Endothelial cell of umbilical vein (primary cell): ENCODE results near the gene TMCO2. TPM values are rescaled to one million over a fixed set of nuclear protein-coding genes. Genes with fewer than 3 reads are reported as not detected.

Experiments used
- BruUV-seq: library from RNA; stranded (reverse); fragments of 400-500 nt; replicated peaks from 2 replicates; lab custom pipeline; 2021; lab: Mats Ljungman, UMichigan
- CTCF ChIA-PET: fragments of 300-600, 350-600 bp; sonication (Branson Sonifier 250); formaldehyde crosslinking; loops from one replicate; lab custom pipeline; 2021; ENCODE audit warnings: antibody characterized with exemption, inconsistent platforms; lab: Charles Lee
- POLR2A ChIA-PET: fragments of 300-600, 350-600 bp; sonication (Branson Sonifier 250); formaldehyde crosslinking; loops from one replicate; lab custom pipeline; 2021; ENCODE audit warnings: antibody characterized with exemption, inconsistent platforms; lab: Charles Lee
- DNase-seq: peaks from one replicate; pipeline ENCODE4 v3.0.0-alpha.2; 2011; ENCODE audit warnings: low read depth, low spot score
- FAIRE-seq: peaks from 2 replicates; lab custom pipeline; 2011; peaks lifted over from hg19 to GRCh38; lab: Jason Lieb, UNC
- H2AFZ ChIP-seq: 2 replicates; pipeline ENCODE4 v1.6.0; 2012; ENCODE audit warnings: low read depth, low read length, control low read depth, inconsistent platforms
- H3K27ac ChIP-seq: 2 replicates; pipeline ENCODE4 v1.5.1; 2011; ENCODE audit warnings: low read depth, mild to moderate bottlenecking, control low read depth, low read length, moderate library complexity; ENCODE audit not compliant: insufficient read depth
- H3K27me3 ChIP-seq, 2 experiments: 2 replicates each; pipeline versions ENCODE4 v1.6.0 to v1.6.1; 2011; ENCODE audit warnings: low read length in 2 of 2, mixed read lengths in 1 of 2; ENCODE audit not compliant: control insufficient read depth in 2 of 2, insufficient read depth in 2 of 2
- H3K36me3 ChIP-seq, 2 experiments: 2 replicates in 1 of 2; 3 replicates in 1 of 2; pipeline ENCODE4 v1.5.1; 2011; ENCODE audit warnings: low read length in 2 of 2, mild to moderate bottlenecking in 1 of 2, moderate library complexity in 1 of 2; ENCODE audit not compliant: control insufficient read depth in 2 of 2, insufficient read depth in 2 of 2; ENCODE audit errors: extremely low read depth in 1 of 2
- H3K4me1 ChIP-seq: 3 replicates; pipeline ENCODE4 v1.5.1; 2011; ENCODE audit warnings: mild to moderate bottlenecking, low read length; ENCODE audit not compliant: control insufficient read depth, insufficient read depth; ENCODE audit errors: extremely low read depth
- H3K4me2 ChIP-seq: 2 replicates; pipeline ENCODE4 v1.6.1; 2011; ENCODE audit warnings: low read length, control low read depth, mixed read lengths; ENCODE audit not compliant: insufficient read depth
- H3K4me3 ChIP-seq, 3 experiments: fragments of 200-600 bp in 1 of 3; sonication (generic), shearing (Covaris generic) in 1 of 3; replicated peaks in 1 of 3; 2 replicates each; pipeline ENCODE4 v1.5.1; 2011 to 2016; ENCODE audit warnings: control low read depth in 3 of 3, low read length in 3 of 3, mild to moderate bottlenecking in 2 of 3, inconsistent platforms in 1 of 3, low read depth in 1 of 3, moderate library complexity in 1 of 3; ENCODE audit not compliant: insufficient read depth in 1 of 3
- H3K79me2 ChIP-seq: 2 replicates; pipeline ENCODE4 v1.6.0; 2012; ENCODE audit warnings: low read length, inconsistent platforms; ENCODE audit not compliant: control insufficient read depth, insufficient read depth
- H3K9ac ChIP-seq: replicated peaks from 2 replicates; pipeline ENCODE3; 2011; ENCODE audit warnings: low read length, control low read depth; ENCODE audit not compliant: insufficient read depth; ENCODE audit errors: extremely low read depth
- H3K9me1 ChIP-seq: replicated peaks from 3 replicates; pipeline ENCODE4 v1.6.0; 2011; ENCODE audit warnings: mild to moderate bottlenecking, low read length; ENCODE audit not compliant: control insufficient read depth, insufficient read depth; ENCODE audit errors: extremely low read depth
- H3K9me3 ChIP-seq: replicated peaks from 2 replicates; pipeline ENCODE4 v1.5.1; 2012; ENCODE audit warnings: low read length, inconsistent platforms; ENCODE audit not compliant: control insufficient read depth, insufficient read depth
- H4K20me1 ChIP-seq: replicated peaks from 2 replicates; pipeline ENCODE3; 2011; ENCODE audit warnings: mild to moderate bottlenecking, low read length; ENCODE audit not compliant: control insufficient read depth, insufficient read depth; ENCODE audit errors: extremely low read depth
- EZH2 ChIP-seq: IDR thresholded peaks from 2 replicates; pipeline ENCODE4 v1.6.1; 2012; ENCODE audit warnings: borderline replicate concordance, low read depth, mild to moderate bottlenecking, moderate library complexity, low read length, inconsistent platforms; ENCODE audit not compliant: severe bottlenecking
- FOS ChIP-seq: IDR thresholded peaks from 2 replicates; pipeline ENCODE4 v1.6.1; 2011; ENCODE audit warnings: mild to moderate bottlenecking, low read length, moderate library complexity, borderline replicate concordance; ENCODE audit not compliant: insufficient read depth
- GATA2 ChIP-seq: IDR thresholded peaks from 2 replicates; pipeline ENCODE4 v1.7.0; 2011; ENCODE audit warnings: low read depth, mild to moderate bottlenecking, moderate library complexity, mixed read lengths, low read length; ENCODE audit not compliant: insufficient read length, insufficient read depth
- JUN ChIP-seq: IDR thresholded peaks from 2 replicates; pipeline ENCODE4 v1.6.1; 2011; ENCODE audit warnings: borderline replicate concordance, low read depth; ENCODE audit not compliant: insufficient read length, insufficient read depth
- MAX ChIP-seq: IDR thresholded peaks from 2 replicates; pipeline ENCODE4 v1.6.1; 2011; ENCODE audit not compliant: insufficient read depth, insufficient read length
- MYC ChIP-seq: IDR thresholded peaks from one replicate; pipeline ENCODE4 v1.6.1; 2011; ENCODE audit warnings: mild to moderate bottlenecking, low read depth, low read length
- POLR2A ChIP-seq: IDR thresholded peaks from 2 replicates; pipeline ENCODE4 v1.6.1; 2012; ENCODE audit warnings: low read depth, mild to moderate bottlenecking, control low read depth, low read length
- POLR2AphosphoS5 ChIP-seq: IDR thresholded peaks from 2 replicates; pipeline ENCODE4 v1.6.1; 2012; ENCODE audit warnings: low read depth, mild to moderate bottlenecking, control low read depth, low read length, moderate library complexity; ENCODE audit not compliant: insufficient read depth
- dilution Hi-C: fragments of 300-500 bp; cut with MboI; formaldehyde crosslinking; loops from one replicate; pipeline ENCODE4 v1.15.0; 2019; ENCODE audit warnings: low sequenced_read_pairs; ENCODE audit not compliant: extremely low pct_ligation_motif_present
- intact Hi-C: fragments of 100-400 bp; cut with micrococcal nuclease; formaldehyde crosslinking; loops from one replicate; pipeline ENCODE4 v1.10.0; 2022
- polyA plus RNA-seq, 4 experiments: library from polyadenylated mRNA; depleted of rRNA in 3 of 4; stranded (reverse) in 3 of 4; unstranded in 1 of 4; fragments of >200 nt; gene quantifications; 2 replicates each; pipeline versions ENCODE4 v1.2.1 to v1.2.3, GENCODE V29; 2011 to 2012; ENCODE audit warnings: missing spikeins in 1 of 4
- total RNA-seq: library from RNA; stranded (reverse); gene quantifications from 2 replicates; pipeline ENCODE4 v1.2.3, GENCODE V29; 2021
- TF ChIP-seq, protein P1 (sequence below), 2 donors: IDR thresholded peaks; 1 replicate in 1 of 2; 2 replicates in 1 of 2; pipeline ENCODE4 v1.5.1; 2011; ENCODE audit warnings: low read length in 2 of 2, mild to moderate bottlenecking in 2 of 2, moderate library complexity in 2 of 2, control low read depth in 1 of 2, inconsistent platforms in 1 of 2, low read depth in 1 of 2; ENCODE audit not compliant: insufficient read depth in 1 of 2; ENCODE audit errors: extremely low read depth in 1 of 2

Gene TMCO2
- total and polyA plus RNA-seq, 2 donors (not counting 3 experiments of a cell fraction or from before 2014, with no cell fraction given), result not detected

GRCh38 chr1:40251456-40251855, 3.7 kb downstream of the TMCO2 start:
- ChIA-PET POLR2A (no interaction called here), CTCF (no interaction called here)
- no peak overlapping the region for H3K4me3 ChIP-seq
- no peak overlapping the region for H3K27ac ChIP-seq
- DNase-seq (no peak), FAIRE-seq (no peak)
- H2AFZ ChIP-seq, result no peak overlapping the region
- no TSS peak for BruUV-seq
- H3K27me3 ChIP-seq, result no peaks in the 10 kb centered on the region
- no peaks in the 10 kb centered on the region for H3K9me3 ChIP-seq
- H3K4me1 ChIP-seq, result peaks cover 19% of the 10 kb centered on the region
- intact Hi-C loops (no loop called here), dilution Hi-C loops (no loop called here)
- H3K79me2 ChIP-seq, result peaks cover 5% of the 10 kb centered on the region
- TF ChIP-seq FOS (no peak), JUN (no peak), GATA2 (no peak), EZH2 (no peak), POLR2A (no peak), MYC (no peak), POLR2AphosphoS5 (no peak), MAX (no peak)
- TF ChIP-seq, protein P1, sequence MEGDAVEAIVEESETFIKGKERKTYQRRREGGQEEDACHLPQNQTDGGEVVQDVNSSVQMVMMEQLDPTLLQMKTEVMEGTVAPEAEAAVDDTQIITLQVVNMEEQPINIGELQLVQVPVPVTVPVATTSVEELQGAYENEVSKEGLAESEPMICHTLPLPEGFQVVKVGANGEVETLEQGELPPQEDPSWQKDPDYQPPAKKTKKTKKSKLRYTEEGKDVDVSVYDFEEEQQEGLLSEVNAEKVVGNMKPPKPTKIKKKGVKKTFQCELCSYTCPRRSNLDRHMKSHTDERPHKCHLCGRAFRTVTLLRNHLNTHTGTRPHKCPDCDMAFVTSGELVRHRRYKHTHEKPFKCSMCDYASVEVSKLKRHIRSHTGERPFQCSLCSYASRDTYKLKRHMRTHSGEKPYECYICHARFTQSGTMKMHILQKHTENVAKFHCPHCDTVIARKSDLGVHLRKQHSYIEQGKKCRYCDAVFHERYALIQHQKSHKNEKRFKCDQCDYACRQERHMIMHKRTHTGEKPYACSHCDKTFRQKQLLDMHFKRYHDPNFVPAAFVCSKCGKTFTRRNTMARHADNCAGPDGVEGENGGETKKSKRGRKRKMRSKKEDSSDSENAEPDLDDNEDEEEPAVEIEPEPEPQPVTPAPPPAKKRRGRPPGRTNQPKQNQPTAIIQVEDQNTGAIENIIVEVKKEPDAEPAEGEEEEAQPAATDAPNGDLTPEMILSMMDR (IDR thresholded peaks at IDR 0.05; ENCODE audit: extremely low read depth in 1 of 2, insufficient read depth in 1 of 2, low read depth in 1 of 2, low read length in 2 of 2), result no peak
- H3K9me1 ChIP-seq, result no peaks in the 10 kb centered on the region
- H3K4me2 ChIP-seq, result no peak overlapping the region
- no peaks in the 10 kb centered on the region for H4K20me1 ChIP-seq
- no peaks in the 10 kb centered on the region for H3K36me3 ChIP-seq
- no peak overlapping the region for H3K9ac ChIP-seq
